Adrenal gland (tissue), 12 donors: ENCODE results near the gene TENT5C. TPM values are rescaled to one million over a fixed set of nuclear protein-coding genes. Genes with fewer than 3 reads are reported as not detected.

Experiments
- DNase-seq, 7 donors: peaks; one replicate each; pipeline ENCODE4 v3.0.0-alpha.2; 2019 to 2020
- H3K27ac ChIP-seq, 5 donors: fragments of 200-600 bp; sonication (generic) in 4 of 5; 1 replicate in 3 of 5; 2 replicates in 2 of 5; pipeline versions ENCODE4 v1.5.1 to v1.8.0; 2016 to 2020; ENCODE audit warnings: mild to moderate bottlenecking in 1 of 5
- H3K27me3 ChIP-seq: fragments of 200-600 bp; 2 replicates; pipeline ENCODE4 v1.8.0; 2021
- H3K36me3 ChIP-seq, 2 donors: fragments of 200-600 bp; replicated peaks in 1 of 2; 1 replicate in 1 of 2; 2 replicates in 1 of 2; pipeline versions ENCODE4 v1.5.1 to v1.8.0; 2018 to 2022
- H3K4me1 ChIP-seq, 2 donors: fragments of 200-600 bp; replicated peaks in 1 of 2; 1 replicate in 1 of 2; 2 replicates in 1 of 2; pipeline versions ENCODE4 v1.5.1 to v1.8.0; 2018 to 2021
- H3K4me3 ChIP-seq, 4 donors: fragments of 200-600 bp; sonication (generic) in 3 of 4; one replicate each; pipeline ENCODE4 v1.5.1; 2016 to 2018
- H3K9me3 ChIP-seq, 3 donors: fragments of 200-600 bp; sonication (generic) in 1 of 3; replicated peaks in 1 of 3; 1 replicate in 2 of 3; 2 replicates in 1 of 3; pipeline versions ENCODE4 v1.5.1 to v1.8.0; 2016 to 2021
- CTCF ChIP-seq, 6 experiments: fragments of 450-650 bp in 4 of 6; fragments of 200-600 bp in 2 of 6; sonication (generic) in 1 of 6; IDR thresholded peaks; 1 replicate in 5 of 6; 2 replicates in 1 of 6; pipeline versions ENCODE4 v1.5.1 to v1.8.0; 2016 to 2021; ENCODE audit warnings: antibody characterized with exemption in 6 of 6, mild to moderate bottlenecking in 2 of 6, moderate library complexity in 1 of 6
- POLR2A ChIP-seq, 2 donors: fragments of 450-650 bp; IDR thresholded peaks; one replicate each; pipeline ENCODE4 v1.6.1; 2017; ENCODE audit warnings: antibody characterized with exemption in 2 of 2, mild to moderate bottlenecking in 2 of 2, moderate library complexity in 1 of 2
- WGBS, 4 donors: extraction: QIAGEN DNeasy Blood & Tissue Kit in 2 of 4; methylation state at CpG; one replicate each; pipeline versions ENCODE4 v1.1.5 to v1.1.7; 2013 to 2017; 5-methylcytosine and 5-hydroxymethylcytosine counted together
- intact Hi-C, 2 donors: fragments of 100-400 bp; cut with DNase I; formaldehyde crosslinking; loops; one replicate each; pipeline versions ENCODE4 v1.14.1 to v1.15.0; 2022 to 2023
- polyA plus RNA-seq, 3 donors: library from polyadenylated mRNA; stranded (reverse); fragments of 200-250 nt in 2 of 3; fragments of 350-450 nt in 1 of 3; fragmentation: Illumina TruSeq in 1 of 3; extraction: RNeasy Lipid Tissue Mini Kit (QIAGEN cat#74804) in 1 of 3; gene quantifications; one replicate each; pipeline ENCODE4 v1.2.3, GENCODE V29; 2013 to 2014
- total RNA-seq, 9 donors: library from RNA; depleted of rRNA in 4 of 9; stranded (reverse); fragments of >200 nt in 4 of 9; fragments of 120-200 nt in 1 of 9; fragmentation: NEBNext Ultra II Directional in 1 of 9; extraction: Animal tissue kit (Norgen Biotek cat#: 25700) in 1 of 9; gene quantifications; one replicate each; pipeline versions ENCODE4 v1.1.0 to v1.2.4, GENCODE V29; 2013 to 2023
- donor health status: healthy with polysubstance abuse.
- donor health status: Bipolar disorder and iron deficiency.
- donor health status: DM: yes; HTN: yes; CAD: no.
- donor health status: DM: no; HTN: no; CAD: no.
- donor health status: DM: no; HTN: no; CAD: no.
- donor health status: DM: yes; HTN: yes; CAD: no.

Gene TENT5C
- total and polyA plus RNA-seq, 12 donors = 0.54 to 8.5 (median 2.0) TPM

GRCh38 chr1:117635805-117636204 is 30.0 kb downstream of the TENT5C start:
- DNase-seq = no peak
- Histone ChIP-seq H3K4me1 (no peaks in the 10 kb centered on the region), H3K9me3 (no peaks in the 10 kb centered on the region), H3K4me3 (no peak overlapping the region), H3K27me3 (no peaks in the 10 kb centered on the region), H3K27ac (no peak overlapping the region), H3K36me3 (no peaks in the 10 kb centered on the region)
- intact Hi-C loops = no loop called here
- TF ChIP-seq POLR2A (IDR thresholded peaks at IDR 0.05) (no peak), CTCF (IDR thresholded peaks at IDR 0.05) (no peak)
- 82 to 90% (median 86%) methylated on average over 3 of the region's 3 CpGs for WGBS, 4 donors

GRCh38 chr1:117636637-117637425 is 31.0 kb downstream of the TENT5C start:
- Histone ChIP-seq H3K4me1 (no peaks in the 10 kb centered on the region), H3K36me3 (no peaks in the 10 kb centered on the region), H3K27me3 (no peaks in the 10 kb centered on the region), H3K9me3 (no peaks in the 10 kb centered on the region), H3K4me3 (no peak overlapping the region), H3K27ac (no peak overlapping the region)
- intact Hi-C loops = no loop called here
- TF ChIP-seq CTCF (IDR thresholded peaks at IDR 0.05) = no peak
- TF ChIP-seq POLR2A (IDR thresholded peaks at IDR 0.05) = no peak
- WGBS, 4 donors = 83 to 91% (median 84%) methylated on average over 8 of the region's 8 CpGs
- DNase-seq = peak in 1 of 7 donors; percentile 5

GRCh38 chr1:117638141-117638540 is 32.3 kb downstream of the TENT5C start:
- Histone ChIP-seq H3K9me3 (no peaks in the 10 kb centered on the region), H3K27me3 (no peaks in the 10 kb centered on the region), H3K27ac (no peak overlapping the region), H3K4me1 (no peaks in the 10 kb centered on the region), H3K4me3 (no peak overlapping the region), H3K36me3 (no peaks in the 10 kb centered on the region)
- 0 to 43% (median 31%) methylated on average over 1 of the region's 1 CpG; no CpG with 5 or more reads in 1 of the 4 donors for WGBS, 4 donors
- intact Hi-C loops = no loop called here
- peak in 1 of 7 donors; percentile 21 for DNase-seq
- TF ChIP-seq POLR2A (IDR thresholded peaks at IDR 0.05) (no peak), CTCF (IDR thresholded peaks at IDR 0.05) (no peak)

- no peaks in the 10 kb centered on the region for H3K36me3 ChIP-seq
- H3K27ac ChIP-seq = no peak overlapping the region
- H3K27me3 ChIP-seq = no peaks in the 10 kb centered on the region
- H3K4me1 ChIP-seq = no peaks in the 10 kb centered on the region
- TF ChIP-seq CTCF (IDR thresholded peaks at IDR 0.05) = no peak
- TF ChIP-seq POLR2A (IDR thresholded peaks at IDR 0.05) = no peak
- H3K9me3 ChIP-seq = no peaks in the 10 kb centered on the region
- no peak overlapping the region for H3K4me3 ChIP-seq
- WGBS, 4 donors = 80 to 89% (median 88%) methylated on average over 4 of the region's 4 CpGs
- intact Hi-C loops = no loop called here
- no peak for DNase-seq
Measured at GRCh38 chr1:117638759-117639158, 32.9 kb downstream of the TENT5C start.
